ENCODE measurements around the gene COG5. TPM values are rescaled to one million over a fixed set of nuclear protein-coding genes. Genes with fewer than 3 reads are reported as not detected.

The COG5 gene
- total and polyA plus RNA-seq, 10 of the 15 experiments (the other 5 are each of a cell fraction or from before 2014, with no cell fraction given), result 5.5 to 27.9 (median 15.6) TPM

DNA sequence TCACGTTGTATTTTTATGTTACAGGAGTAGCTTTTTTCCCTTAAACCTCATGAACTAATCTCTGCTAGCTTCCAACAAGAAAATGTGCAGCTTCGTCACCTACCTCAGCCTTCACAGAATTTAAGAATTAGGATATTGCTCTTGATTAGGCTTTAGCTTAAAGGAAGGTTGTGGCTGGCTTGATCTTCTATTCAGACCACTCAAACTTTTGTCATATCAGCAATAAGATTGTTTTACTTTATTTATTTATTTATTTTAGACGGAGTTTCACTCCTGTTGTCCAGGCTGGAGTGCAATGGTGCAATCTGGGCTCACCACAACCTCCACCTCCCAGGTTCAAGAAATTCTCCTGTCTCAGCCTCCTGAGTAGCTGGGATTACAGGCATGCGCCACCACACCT is 219.4 kb downstream of the COG5 start:
- Histone ChIP-seq H3K4me3 (no peak overlapping the region), H3K4me2 (ENCODE audit: control insufficient read depth, insufficient read depth) (no peak overlapping the region), H3K27ac (ENCODE audit: control insufficient read depth, insufficient read depth) (no peak overlapping the region), H2AFZ (ENCODE audit: control insufficient read depth, low read depth, low read length) (no peak overlapping the region), H3K27me3 (replicated peaks in 1 of 2; ENCODE audit: control insufficient read depth in 2 of 2, insufficient read depth in 2 of 2, low read length in 1 of 2) (no peaks in the 10 kb centered on the region), H3K79me2 (ENCODE audit: control insufficient read depth, insufficient read depth, low read length) (no peaks in the 10 kb centered on the region), H3K9me3 (replicated peaks; ENCODE audit: control insufficient read depth, insufficient read depth, low read length) (peaks cover 1% of the 10 kb centered on the region; the same call in 2 of the 3 replicates), H3K4me1 (ENCODE audit: control insufficient read depth, insufficient read depth, low read length) (peaks cover 3% of the 10 kb centered on the region; the same call in 1 of the 2 replicates), H3K9ac (ENCODE audit: control insufficient read depth, insufficient read depth, low read length) (no peak overlapping the region), H4K20me1 (ENCODE audit: control insufficient read depth, insufficient read depth) (no peaks in the 10 kb centered on the region), H3K36me3 (ENCODE audit: control insufficient read depth in 2 of 2, insufficient read depth in 2 of 2, low read length in 1 of 2) (no peaks in the 10 kb centered on the region)
- no TSS peak for BruUV-seq (replicated peaks)
- RAD21 ChIA-PET (ENCODE audit: unreplicated experiment), result no interaction called here
- no peak for TF ChIP-seq TCF3 (IDR thresholded peaks at IDR 0.05; ENCODE audit: borderline replicate concordance, insufficient read depth, low read depth, low read length)
- no peak for TF ChIP-seq ATF7 (IDR thresholded peaks at IDR 0.05; ENCODE audit: low read depth)
- no peak for TF ChIP-seq MEF2B (IDR thresholded peaks at IDR 0.05; ENCODE audit: partially characterized antibody, poor library complexity, severe bottlenecking)
- intact Hi-C loops (cut with micrococcal nuclease; ENCODE audit: unreplicated experiment), result no loop called here
- POLR2A ChIA-PET, result interaction anchor here (0.6 kb wide), 1 partner anchor 9 kb away, joined by 3 read pairs; no protein-coding TSS in a partner anchor
- FAIRE-seq, result no peak
- SMC1A ChIA-PET (ENCODE audit: uncharacterized antibody, unreplicated experiment), result interaction anchor here (0.7 to 1.6 kb wide), 4 partner anchors 11 to 255 kb away, joined by 3 to 9 read pairs (median 4); no protein-coding TSS in a partner anchor
- 95% methylated on average over 4 of the region's 4 CpGs for WGBS (ENCODE audit: insufficient coverage, insufficient replicate concordance, low lambda C conversion rate, missing lambda C conversion rate)
- no peak for ATAC-seq
- CTCF ChIA-PET, result interaction anchor here (1.0 to 1.7 kb wide), 3 partner anchors 11 to 195 kb away, joined by 3 to 6 read pairs (median 5); no protein-coding TSS in a partner anchor
- DNase-seq (ENCODE audit: low read depth, low spot score), result no peak
- in situ Hi-C loops (cut with MboI), result no loop called here

DNA sequence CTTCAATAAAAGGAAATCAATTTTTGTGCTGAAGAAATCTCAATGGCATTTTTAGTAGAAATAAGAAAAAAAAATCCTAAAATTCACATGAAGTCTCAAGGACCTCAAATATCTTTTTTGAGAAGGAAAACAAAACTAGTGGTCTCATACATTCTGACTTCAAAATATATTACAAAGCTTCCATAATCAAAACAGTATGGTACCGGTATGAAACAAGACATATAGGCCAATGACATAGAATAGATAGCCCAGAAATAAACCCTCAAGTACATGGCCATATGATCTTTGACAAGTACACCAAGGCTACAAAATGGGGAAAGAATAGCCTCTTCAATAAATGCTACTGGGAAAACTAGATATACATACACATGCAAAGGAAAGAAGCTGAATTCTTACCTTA is 225.6 kb downstream of the COG5 start:
- no peak overlapping the region for H3K27ac ChIP-seq (ENCODE audit: control insufficient read depth, insufficient read depth)
- H2AFZ ChIP-seq (ENCODE audit: control insufficient read depth, low read depth, low read length), result no peak overlapping the region
- DNase-seq (ENCODE audit: low read depth, low spot score) (no peak), ATAC-seq (no peak), FAIRE-seq (no peak)
- ChIA-PET SMC1A (ENCODE audit: uncharacterized antibody, unreplicated experiment) (interaction anchor here (0.7 to 1.1 kb wide), 2 partner anchors 24 to 36 kb away, joined by 3 read pairs; no protein-coding TSS in a partner anchor), RAD21 (ENCODE audit: unreplicated experiment) (no interaction called here), CTCF (interaction anchor here (1.1 kb wide), 1 partner anchor 191 kb away, joined by 3 read pairs; no protein-coding TSS in a partner anchor), POLR2A (no interaction called here)
- no peaks in the 10 kb centered on the region; the same call in 2 of the 3 replicates for H3K9me3 ChIP-seq (replicated peaks; ENCODE audit: control insufficient read depth, insufficient read depth, low read length)
- H3K9ac ChIP-seq (ENCODE audit: control insufficient read depth, insufficient read depth, low read length), result no peak overlapping the region
- no peaks in the 10 kb centered on the region for H4K20me1 ChIP-seq (ENCODE audit: control insufficient read depth, insufficient read depth)
- intact Hi-C loops (cut with micrococcal nuclease; ENCODE audit: unreplicated experiment) (no loop called here), in situ Hi-C loops (cut with MboI) (no loop called here)
- no TSS peak for BruUV-seq (replicated peaks)
- no peaks in the 10 kb centered on the region for H3K79me2 ChIP-seq (ENCODE audit: control insufficient read depth, insufficient read depth, low read length)
- no peaks in the 10 kb centered on the region for H3K27me3 ChIP-seq (replicated peaks in 1 of 2; ENCODE audit: control insufficient read depth in 2 of 2, insufficient read depth in 2 of 2, low read length in 1 of 2)
- H3K4me3 ChIP-seq, result no peak overlapping the region
- no peak overlapping the region for H3K4me2 ChIP-seq (ENCODE audit: control insufficient read depth, insufficient read depth)
- WGBS (ENCODE audit: insufficient coverage, insufficient replicate concordance, low lambda C conversion rate, missing lambda C conversion rate), result 100% methylated on average over 1 of the region's 1 CpG
- H3K36me3 ChIP-seq (ENCODE audit: control insufficient read depth in 2 of 2, insufficient read depth in 2 of 2, low read length in 1 of 2), result no peaks in the 10 kb centered on the region
- H3K4me1 ChIP-seq (ENCODE audit: control insufficient read depth, insufficient read depth, low read length), result no peaks in the 10 kb centered on the region
- TF ChIP-seq, protein P1, sequence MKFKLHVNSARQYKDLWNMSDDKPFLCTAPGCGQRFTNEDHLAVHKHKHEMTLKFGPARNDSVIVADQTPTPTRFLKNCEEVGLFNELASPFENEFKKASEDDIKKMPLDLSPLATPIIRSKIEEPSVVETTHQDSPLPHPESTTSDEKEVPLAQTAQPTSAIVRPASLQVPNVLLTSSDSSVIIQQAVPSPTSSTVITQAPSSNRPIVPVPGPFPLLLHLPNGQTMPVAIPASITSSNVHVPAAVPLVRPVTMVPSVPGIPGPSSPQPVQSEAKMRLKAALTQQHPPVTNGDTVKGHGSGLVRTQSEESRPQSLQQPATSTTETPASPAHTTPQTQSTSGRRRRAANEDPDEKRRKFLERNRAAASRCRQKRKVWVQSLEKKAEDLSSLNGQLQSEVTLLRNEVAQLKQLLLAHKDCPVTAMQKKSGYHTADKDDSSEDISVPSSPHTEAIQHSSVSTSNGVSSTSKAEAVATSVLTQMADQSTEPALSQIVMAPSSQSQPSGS (IDR thresholded peaks at IDR 0.05; ENCODE audit: low read length), result no peak
- no peak for TF ChIP-seq BCL11A (IDR thresholded peaks at IDR 0.05; ENCODE audit: low read depth, low read length)
- TF ChIP-seq NFXL1 (IDR thresholded peaks at IDR 0.05; ENCODE audit: borderline replicate concordance), result no peak
- TF ChIP-seq BACH1 (IDR thresholded peaks at IDR 0.05; ENCODE audit: borderline replicate concordance), result no peak
- no peak for TF ChIP-seq SREBF1 (IDR thresholded peaks at IDR 0.05; ENCODE audit: low read length)
- TF ChIP-seq, protein P2, sequence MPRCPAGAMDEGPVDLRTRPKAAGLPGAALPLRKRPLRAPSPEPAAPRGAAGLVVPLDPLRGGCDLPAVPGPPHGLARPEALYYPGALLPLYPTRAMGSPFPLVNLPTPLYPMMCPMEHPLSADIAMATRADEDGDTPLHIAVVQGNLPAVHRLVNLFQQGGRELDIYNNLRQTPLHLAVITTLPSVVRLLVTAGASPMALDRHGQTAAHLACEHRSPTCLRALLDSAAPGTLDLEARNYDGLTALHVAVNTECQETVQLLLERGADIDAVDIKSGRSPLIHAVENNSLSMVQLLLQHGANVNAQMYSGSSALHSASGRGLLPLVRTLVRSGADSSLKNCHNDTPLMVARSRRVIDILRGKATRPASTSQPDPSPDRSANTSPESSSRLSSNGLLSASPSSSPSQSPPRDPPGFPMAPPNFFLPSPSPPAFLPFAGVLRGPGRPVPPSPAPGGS (IDR thresholded peaks at IDR 0.05; ENCODE audit: borderline replicate concordance, insufficient read depth, low read depth, low read length, poor library complexity, severe bottlenecking), result no peak
- TF ChIP-seq CBX3 (IDR thresholded peaks at IDR 0.05; ENCODE audit: borderline replicate concordance, low read depth), result no peak
- TF ChIP-seq CHD1 (IDR thresholded peaks at IDR 0.05; ENCODE audit: low read depth, low read length), result no peak
- TF ChIP-seq SMC3 (IDR thresholded peaks at IDR 0.05; ENCODE audit: borderline replicate concordance, low read length), result no peak
- TF ChIP-seq TARDBP (IDR thresholded peaks at IDR 0.05; ENCODE audit: borderline replicate concordance), result no peak
